ENCODE measurements around the gene PAPSS2. TPM values are rescaled to one million over a fixed set of nuclear protein-coding genes. Genes with fewer than 3 reads are reported as not detected.

The PAPSS2 gene
- total RNA-seq, 1 donor from 2014 or later: 4.7 TPM

DNA sequence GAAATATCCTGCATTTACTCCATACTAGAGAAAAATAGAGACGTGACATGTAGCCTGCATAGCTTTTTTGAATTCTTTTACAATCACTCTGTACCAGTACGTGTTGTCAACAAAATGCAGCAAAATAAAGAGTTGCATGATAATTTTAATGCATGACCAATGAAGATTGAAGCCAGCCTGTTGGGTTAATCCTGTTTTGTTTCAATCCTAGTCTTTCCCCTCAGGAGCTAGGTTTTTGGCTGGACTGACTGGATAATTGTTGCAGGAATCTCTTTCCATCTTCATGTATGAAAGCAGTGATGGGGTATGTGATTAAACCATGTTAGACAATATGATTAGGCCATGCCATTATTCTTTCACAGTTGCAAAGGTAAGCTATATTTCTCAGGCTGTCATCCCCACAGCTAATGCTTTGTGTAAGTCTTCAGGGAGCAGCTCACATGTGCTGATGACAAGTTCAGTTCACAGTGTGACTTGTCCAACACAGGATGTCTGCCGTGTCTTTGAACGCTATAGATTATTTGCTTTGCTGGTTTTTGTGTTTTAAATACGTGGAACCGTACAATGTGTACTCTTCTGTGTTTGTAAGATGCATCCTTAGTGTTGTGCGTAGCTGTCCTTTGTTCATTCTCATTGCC, 24.4 kb downstream of the PAPSS2 start:
- TF ChIP-seq, protein P1, sequence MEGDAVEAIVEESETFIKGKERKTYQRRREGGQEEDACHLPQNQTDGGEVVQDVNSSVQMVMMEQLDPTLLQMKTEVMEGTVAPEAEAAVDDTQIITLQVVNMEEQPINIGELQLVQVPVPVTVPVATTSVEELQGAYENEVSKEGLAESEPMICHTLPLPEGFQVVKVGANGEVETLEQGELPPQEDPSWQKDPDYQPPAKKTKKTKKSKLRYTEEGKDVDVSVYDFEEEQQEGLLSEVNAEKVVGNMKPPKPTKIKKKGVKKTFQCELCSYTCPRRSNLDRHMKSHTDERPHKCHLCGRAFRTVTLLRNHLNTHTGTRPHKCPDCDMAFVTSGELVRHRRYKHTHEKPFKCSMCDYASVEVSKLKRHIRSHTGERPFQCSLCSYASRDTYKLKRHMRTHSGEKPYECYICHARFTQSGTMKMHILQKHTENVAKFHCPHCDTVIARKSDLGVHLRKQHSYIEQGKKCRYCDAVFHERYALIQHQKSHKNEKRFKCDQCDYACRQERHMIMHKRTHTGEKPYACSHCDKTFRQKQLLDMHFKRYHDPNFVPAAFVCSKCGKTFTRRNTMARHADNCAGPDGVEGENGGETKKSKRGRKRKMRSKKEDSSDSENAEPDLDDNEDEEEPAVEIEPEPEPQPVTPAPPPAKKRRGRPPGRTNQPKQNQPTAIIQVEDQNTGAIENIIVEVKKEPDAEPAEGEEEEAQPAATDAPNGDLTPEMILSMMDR (IDR thresholded peaks at IDR 0.05; ENCODE audit: partially characterized antibody, unreplicated experiment): no peak
- no peaks in the 10 kb centered on the region for H3K9me3 Mint-ChIP-seq (ENCODE audit: unreplicated experiment)
- no peak overlapping the region for H3K27ac Mint-ChIP-seq (ENCODE audit: unreplicated experiment)
- H3K4me3 Mint-ChIP-seq (ENCODE audit: unreplicated experiment): no peak overlapping the region
- no peaks in the 10 kb centered on the region for H3K4me1 Mint-ChIP-seq (ENCODE audit: low read depth, unreplicated experiment)
- H3K36me3 Mint-ChIP-seq (ENCODE audit: unreplicated experiment): no peaks in the 10 kb centered on the region
- no peaks in the 10 kb centered on the region for H3K27me3 Mint-ChIP-seq (ENCODE audit: unreplicated experiment)
- no peak for DNase-seq

DNA sequence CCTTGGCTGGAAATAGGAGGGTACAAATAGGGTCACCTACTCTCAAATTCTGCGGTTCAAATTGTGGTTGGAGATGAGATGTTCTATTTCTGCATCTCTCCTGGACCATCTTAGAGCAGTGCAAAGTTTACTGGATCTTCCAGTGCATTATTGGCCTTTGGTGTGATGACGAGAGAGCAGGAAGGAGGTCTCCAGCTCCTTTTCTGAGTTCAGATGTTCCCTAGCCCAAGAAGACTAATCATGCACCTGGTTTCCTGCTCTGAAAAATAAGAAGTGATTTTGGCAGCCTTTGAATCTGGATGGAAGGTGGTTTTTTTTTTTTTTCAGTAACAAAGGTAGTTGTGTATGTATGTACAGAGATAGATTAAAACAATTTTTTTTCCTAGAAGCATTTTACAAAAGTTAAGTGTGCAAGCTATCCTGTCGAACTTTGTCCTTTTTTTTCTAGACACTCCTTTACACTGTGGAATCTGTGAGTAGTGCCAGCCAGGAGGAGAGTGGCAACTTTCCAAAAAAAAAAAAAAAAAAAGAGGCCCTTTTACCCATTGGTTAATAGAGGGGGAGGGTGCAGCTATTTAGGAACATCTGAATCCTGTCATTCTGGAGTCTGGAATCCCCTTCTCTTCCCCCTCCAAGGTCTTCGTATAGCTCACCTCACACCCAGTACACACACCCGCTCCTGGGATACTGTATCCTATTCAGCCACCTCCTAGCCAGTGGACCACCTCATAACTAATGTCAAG, 26.3 kb downstream of the PAPSS2 start:
- H3K4me1 Mint-ChIP-seq (ENCODE audit: low read depth, unreplicated experiment): no peaks in the 10 kb centered on the region
- H3K27ac Mint-ChIP-seq (ENCODE audit: unreplicated experiment): no peak overlapping the region
- no peaks in the 10 kb centered on the region for H3K36me3 Mint-ChIP-seq (ENCODE audit: unreplicated experiment)
- TF ChIP-seq, protein P1 (IDR thresholded peaks at IDR 0.05; ENCODE audit: partially characterized antibody, unreplicated experiment): no peak
- no peaks in the 10 kb centered on the region for H3K9me3 Mint-ChIP-seq (ENCODE audit: unreplicated experiment)
- H3K27me3 Mint-ChIP-seq (ENCODE audit: unreplicated experiment): no peaks in the 10 kb centered on the region
- H3K4me3 Mint-ChIP-seq (ENCODE audit: unreplicated experiment): no peak overlapping the region
- no peak for DNase-seq

DNA sequence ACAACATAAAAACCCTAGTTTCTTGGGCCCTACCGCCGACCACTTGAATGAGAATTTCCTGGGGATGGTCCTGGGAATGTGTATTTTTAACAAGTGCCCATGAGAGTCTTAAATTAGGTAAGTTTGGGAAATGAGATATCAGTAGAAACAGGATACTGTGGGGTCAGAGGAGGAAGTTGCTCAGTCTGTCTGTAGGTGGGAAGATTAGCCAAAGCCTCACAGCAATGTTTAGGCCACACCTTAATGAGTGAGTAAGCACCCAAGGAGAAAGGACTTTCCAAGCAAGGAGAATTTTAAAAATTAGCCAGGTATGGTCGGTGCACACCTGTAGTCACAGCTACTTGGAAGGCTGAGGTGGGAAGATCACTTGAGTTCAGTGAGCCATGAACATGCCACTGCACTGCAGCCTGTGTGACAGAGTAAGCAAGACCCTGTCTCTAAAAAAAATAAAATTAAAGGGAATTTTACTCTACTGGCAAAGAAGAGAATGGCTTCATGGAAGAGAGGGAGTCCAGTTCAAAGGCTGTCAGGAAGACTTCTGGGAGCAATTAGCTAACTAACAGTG, 31.9 kb downstream of the PAPSS2 start:
- TF ChIP-seq, protein P1 (IDR thresholded peaks at IDR 0.05; ENCODE audit: partially characterized antibody, unreplicated experiment): no peak
- H3K4me1 Mint-ChIP-seq (ENCODE audit: low read depth, unreplicated experiment): no peaks in the 10 kb centered on the region
- DNase-seq: no peak
- no peak overlapping the region for H3K4me3 Mint-ChIP-seq (ENCODE audit: unreplicated experiment)
- no peaks in the 10 kb centered on the region for H3K9me3 Mint-ChIP-seq (ENCODE audit: unreplicated experiment)
- no peak overlapping the region for H3K27ac Mint-ChIP-seq (ENCODE audit: unreplicated experiment)
- no peaks in the 10 kb centered on the region for H3K27me3 Mint-ChIP-seq (ENCODE audit: unreplicated experiment)
- no peaks in the 10 kb centered on the region for H3K36me3 Mint-ChIP-seq (ENCODE audit: unreplicated experiment)

DNA sequence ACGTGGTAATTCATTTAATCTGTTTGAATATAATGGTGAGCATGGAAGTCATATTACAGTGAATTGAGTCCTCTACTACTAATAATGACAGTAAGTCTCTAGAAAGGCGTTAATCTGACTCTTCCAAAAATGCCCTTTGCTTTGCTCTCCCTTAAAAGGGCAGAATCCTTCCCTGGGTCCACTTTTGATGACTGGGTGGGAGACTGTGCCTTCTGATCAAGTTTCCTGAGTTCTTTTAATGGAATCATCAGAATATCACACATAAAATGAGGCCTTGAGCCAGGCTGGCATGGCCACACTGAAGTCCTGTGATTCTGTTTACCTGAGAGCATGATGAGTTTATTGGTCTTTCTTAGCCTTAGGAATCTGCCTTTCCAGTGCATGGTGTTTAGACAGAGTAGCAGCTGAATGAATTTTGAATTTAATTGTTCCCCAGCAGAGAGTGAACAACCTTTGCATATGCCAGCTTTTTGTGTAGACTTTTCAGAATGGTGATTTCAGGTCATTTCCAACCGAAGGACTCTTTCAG, 33.3 kb downstream of the PAPSS2 start:
- Mint-ChIP-seq H3K4me3 (ENCODE audit: unreplicated experiment) (no peak overlapping the region), H3K36me3 (ENCODE audit: unreplicated experiment) (no peaks in the 10 kb centered on the region), H3K9me3 (ENCODE audit: unreplicated experiment) (no peaks in the 10 kb centered on the region), H3K4me1 (ENCODE audit: low read depth, unreplicated experiment) (no peaks in the 10 kb centered on the region), H3K27ac (ENCODE audit: unreplicated experiment) (no peak overlapping the region), H3K27me3 (ENCODE audit: unreplicated experiment) (no peaks in the 10 kb centered on the region)
- TF ChIP-seq, protein P1 (IDR thresholded peaks at IDR 0.05; ENCODE audit: partially characterized antibody, unreplicated experiment): no peak
- DNase-seq: no peak
